ENCODE results near the gene CFAP58.

The CFAP58 gene

GRCh38 chr10:104427989-104428388 lies 74.4 kb downstream of the CFAP58 start:
- H3K9me3 ChIP-seq = no peaks in the 10 kb centered on the region
- no peaks in the 10 kb centered on the region for H3K27me3 ChIP-seq
- H3K36me3 ChIP-seq = no peaks in the 10 kb centered on the region

GRCh38 chr10:104429846-104430245 lies 76.2 kb downstream of the CFAP58 start:
- Histone ChIP-seq H3K4me1 (ENCODE audit: control insufficient read depth in 1 of 2, insufficient read depth in 1 of 2, low read depth in 1 of 2, low read length in 1 of 2) (no peaks in the 10 kb centered on the region), H3K27me3 (no peaks in the 10 kb centered on the region), H3K9me3 (no peaks in the 10 kb centered on the region), H3K36me3 (no peaks in the 10 kb centered on the region), H3K27ac (no peak overlapping the region), H3K4me3 (ENCODE audit: low read depth in 1 of 2, low read length in 1 of 2) (no peak overlapping the region)
- no peak for TF ChIP-seq CTCF (IDR thresholded peaks at IDR 0.05)

More at GRCh38 chr10:104427989-104428388, 74.4 kb downstream of the CFAP58 start:
- Histone ChIP-seq H3K4me1 (ENCODE audit: control insufficient read depth in 1 of 2, insufficient read depth in 1 of 2, low read depth in 1 of 2, low read length in 1 of 2) (no peaks in the 10 kb centered on the region), H3K4me3 (ENCODE audit: low read depth in 1 of 2, low read length in 1 of 2) (no peak overlapping the region), H3K27ac (no peak overlapping the region)
- no peak for TF ChIP-seq CTCF (IDR thresholded peaks at IDR 0.05)

GRCh38 chr10:104430360-104430759 lies 76.7 kb downstream of the CFAP58 start:
- H3K36me3 ChIP-seq = no peaks in the 10 kb centered on the region
- no peak overlapping the region for H3K27ac ChIP-seq
- no peaks in the 10 kb centered on the region for H3K4me1 ChIP-seq (ENCODE audit: control insufficient read depth in 1 of 2, insufficient read depth in 1 of 2, low read depth in 1 of 2, low read length in 1 of 2)
- no peaks in the 10 kb centered on the region for H3K9me3 ChIP-seq
- no peak for TF ChIP-seq CTCF (IDR thresholded peaks at IDR 0.05)
- H3K27me3 ChIP-seq = no peaks in the 10 kb centered on the region
- H3K4me3 ChIP-seq (ENCODE audit: low read depth in 1 of 2, low read length in 1 of 2) = no peak overlapping the region

- no peak overlapping the region for H3K27ac ChIP-seq
- no peaks in the 10 kb centered on the region for H3K36me3 ChIP-seq
- H3K9me3 ChIP-seq = no peaks in the 10 kb centered on the region
- no peak for TF ChIP-seq CTCF (IDR thresholded peaks at IDR 0.05)
- H3K4me1 ChIP-seq (ENCODE audit: control insufficient read depth in 1 of 2, insufficient read depth in 1 of 2, low read depth in 1 of 2, low read length in 1 of 2) = no peaks in the 10 kb centered on the region
- no peaks in the 10 kb centered on the region for H3K27me3 ChIP-seq
- H3K4me3 ChIP-seq (ENCODE audit: low read depth in 1 of 2, low read length in 1 of 2) = no peak overlapping the region
These were observed 80.0 kb downstream of the CFAP58 start for GRCh38 chr10:104433669-104434068.

DNA sequence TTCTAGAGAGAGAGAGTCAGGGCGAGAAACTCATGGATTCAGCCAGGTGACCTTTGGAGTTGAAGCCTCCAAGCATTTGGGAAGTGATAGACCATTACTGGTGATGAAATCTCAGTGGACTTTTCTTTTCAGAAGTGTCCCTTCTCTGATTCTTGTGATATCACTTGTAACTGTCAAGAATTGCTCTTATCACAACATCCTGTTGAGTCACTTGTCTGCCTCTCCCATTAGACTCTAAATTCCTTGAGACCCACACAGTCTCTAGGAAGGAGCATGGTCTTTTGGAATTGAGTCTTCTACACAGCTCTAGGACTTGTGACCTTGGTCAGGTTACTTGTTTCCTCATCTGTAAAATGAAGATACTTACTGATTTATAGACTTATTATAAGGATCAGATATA lies 81.0 kb downstream of the CFAP58 start:
- H3K4me3 ChIP-seq (ENCODE audit: low read depth in 1 of 2, low read length in 1 of 2) = no peak overlapping the region
- H3K4me1 ChIP-seq (ENCODE audit: control insufficient read depth in 1 of 2, insufficient read depth in 1 of 2, low read depth in 1 of 2, low read length in 1 of 2) = no peaks in the 10 kb centered on the region
- TF ChIP-seq CTCF (IDR thresholded peaks at IDR 0.05) = no peak
- H3K36me3 ChIP-seq = no peaks in the 10 kb centered on the region
- no peak overlapping the region for H3K27ac ChIP-seq
- H3K27me3 ChIP-seq = no peaks in the 10 kb centered on the region
- H3K9me3 ChIP-seq = no peaks in the 10 kb centered on the region

DNA sequence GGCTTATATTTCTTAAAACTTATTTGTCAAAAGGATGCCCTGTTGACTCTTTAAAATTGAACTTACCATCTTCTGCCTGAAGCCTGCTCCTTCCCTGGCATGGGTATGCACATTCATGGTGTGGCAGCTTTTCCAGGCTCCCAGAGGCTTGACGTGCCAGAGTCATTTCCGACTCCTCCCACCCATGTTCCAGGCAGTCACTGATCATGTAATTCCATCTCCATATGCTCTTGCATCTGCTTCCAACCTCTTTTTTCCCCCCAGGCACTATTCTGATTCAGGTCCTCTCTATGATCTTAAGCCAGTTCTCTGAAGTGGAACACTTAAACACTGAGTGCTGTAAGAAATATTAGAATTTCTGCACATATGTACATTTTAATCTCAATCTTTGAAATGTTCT lies 82.2 kb downstream of the CFAP58 start:
- Histone ChIP-seq H3K4me1 (ENCODE audit: control insufficient read depth in 1 of 2, insufficient read depth in 1 of 2, low read depth in 1 of 2, low read length in 1 of 2) (peaks cover 0 to 3% of the 10 kb centered on the region in 2 experiments), H3K27me3 (no peaks in the 10 kb centered on the region), H3K4me3 (ENCODE audit: low read depth in 1 of 2, low read length in 1 of 2) (no peak overlapping the region), H3K9me3 (no peaks in the 10 kb centered on the region), H3K27ac (no peak overlapping the region), H3K36me3 (no peaks in the 10 kb centered on the region)
- no peak for TF ChIP-seq CTCF (IDR thresholded peaks at IDR 0.05)
